SIG-M5 treated with dmso at 0.1 percent for 504 hours (cell line): Measurements from ENCODE around the gene CHN2.

Experiments
- DNase-seq: peaks from one replicate; lab custom pipeline; 2025; ENCODE audit not compliant: unreplicated experiment; lab: John Stamatoyannopoulos, UW

Gene CHN2

GRCh38 chr7:29528526-29528925 is 334.0 kb downstream of the CHN2 start:
- DNase-seq, result peak; percentile 2
